HUES48 (cell line): Measurements from ENCODE around the gene NSUN4.

ENCODE experiments used
- H3K27ac ChIP-seq: one replicate; pipeline ENCODE4 v1.7.0; 2013; ENCODE audit warnings: low read depth, low read length, inconsistent platforms
- H3K27me3 ChIP-seq: 2 replicates; pipeline ENCODE4 v1.6.1; 2013; ENCODE audit warnings: mild to moderate bottlenecking, low read length; ENCODE audit not compliant: control insufficient read depth, insufficient read depth
- H3K36me3 ChIP-seq: 2 replicates; pipeline ENCODE4 v1.6.1; 2013; ENCODE audit warnings: low read length; ENCODE audit not compliant: control insufficient read depth, insufficient read depth
- H3K4me1 ChIP-seq: 2 replicates; pipeline ENCODE4 v1.6.1; 2013; ENCODE audit warnings: mild to moderate bottlenecking, low read length; ENCODE audit not compliant: control insufficient read depth, insufficient read depth
- H3K4me3 ChIP-seq: 2 replicates; pipeline ENCODE4 v1.5.1; 2013; ENCODE audit warnings: mild to moderate bottlenecking, low read depth, low read length
- H3K9ac ChIP-seq: 2 replicates; pipeline ENCODE4 v1.6.1; 2013; ENCODE audit warnings: mild to moderate bottlenecking, low read depth, low read length, moderate library complexity
- H3K9me3 ChIP-seq: 2 replicates; pipeline ENCODE4 v1.6.1; 2013; ENCODE audit warnings: low read length; ENCODE audit not compliant: control insufficient read depth, insufficient read depth

The NSUN4 gene

GRCh38 chr1:46340404-46341221, at the start of gene NSUN4:
TSS of gene NSUN4 (plus strand) at chr1:46340807. CDS start at chr1:46340827, 20 bp downstream.
- Histone ChIP-seq H3K36me3 (peaks cover 23% of the 10 kb centered on the region), H3K4me3 (peak within 1 kb of the TSS; percentile 89), H3K9ac (peak within 1 kb of the TSS; percentile 80), H3K9me3 (no peaks in the 10 kb centered on the region), H3K27me3 (no peaks in the 10 kb centered on the region), H3K27ac (peak within 1 kb of the TSS; percentile 81), H3K4me1 (peaks cover 5% of the 10 kb centered on the region; the same call in 1 of the 2 replicates)

GRCh38 chr1:46295306-46295705, 45.3 kb upstream of the NSUN4 start:
- peaks cover 14% of the 10 kb centered on the region for H3K4me1 ChIP-seq
- no peak overlapping the region for H3K9ac ChIP-seq
- no peaks in the 10 kb centered on the region for H3K9me3 ChIP-seq
- no peaks in the 10 kb centered on the region for H3K27me3 ChIP-seq
- H3K27ac ChIP-seq, result no peak overlapping the region
- peaks cover 42% of the 10 kb centered on the region for H3K36me3 ChIP-seq
- H3K4me3 ChIP-seq, result no peak overlapping the region

- Histone ChIP-seq H3K36me3 (peaks cover 37% of the 10 kb centered on the region), H3K27ac (peak overlapping the region; percentile 29), H3K9ac (no peak overlapping the region), H3K9me3 (no peaks in the 10 kb centered on the region), H3K27me3 (no peaks in the 10 kb centered on the region), H3K4me1 (peaks cover 22% of the 10 kb centered on the region), H3K4me3 (no peak overlapping the region)
Observed at GRCh38 chr1:46298387-46298786, 42.2 kb upstream of the NSUN4 start.

GRCh38 chr1:46300673-46301405, 39.8 kb upstream of the NSUN4 start:
- H3K27ac ChIP-seq, result peak overlapping the region; percentile 93
- peak overlapping the region; percentile 92 for H3K4me3 ChIP-seq
- no peaks in the 10 kb centered on the region for H3K27me3 ChIP-seq
- H3K36me3 ChIP-seq, result peaks cover 22% of the 10 kb centered on the region
- H3K9ac ChIP-seq, result peak overlapping the region; percentile 96; the same call in 1 of the 2 replicates
- peaks cover 24% of the 10 kb centered on the region for H3K4me1 ChIP-seq
- no peaks in the 10 kb centered on the region for H3K9me3 ChIP-seq

GRCh38 chr1:46301406-46301807, 39.2 kb upstream of the NSUN4 start:
- peak overlapping the region; percentile 93 for H3K27ac ChIP-seq
- H3K9me3 ChIP-seq, result no peaks in the 10 kb centered on the region
- H3K4me3 ChIP-seq, result peak overlapping the region; percentile 92
- peak overlapping the region; percentile 96 for H3K9ac ChIP-seq
- peaks cover 21% of the 10 kb centered on the region for H3K36me3 ChIP-seq
- peaks cover 27% of the 10 kb centered on the region for H3K4me1 ChIP-seq
- no peaks in the 10 kb centered on the region for H3K27me3 ChIP-seq

- Histone ChIP-seq H3K4me1 (peaks cover 27% of the 10 kb centered on the region), H3K36me3 (peaks cover 20% of the 10 kb centered on the region), H3K9ac (peak overlapping the region; percentile 96), H3K27ac (peak overlapping the region; percentile 93), H3K4me3 (peak overlapping the region; percentile 92), H3K9me3 (no peaks in the 10 kb centered on the region), H3K27me3 (no peaks in the 10 kb centered on the region)
Observed at GRCh38 chr1:46301808-46302640, 38.6 kb upstream of the NSUN4 start.

- Histone ChIP-seq H3K9me3 (no peaks in the 10 kb centered on the region), H3K27me3 (no peaks in the 10 kb centered on the region), H3K27ac (peak overlapping the region; percentile 93), H3K36me3 (peaks cover 20% of the 10 kb centered on the region), H3K9ac (peak overlapping the region; percentile 96), H3K4me1 (peaks cover 32% of the 10 kb centered on the region), H3K4me3 (peak overlapping the region; percentile 92)
Observed at GRCh38 chr1:46302641-46303037, 38.0 kb upstream of the NSUN4 start.

- Histone ChIP-seq H3K9me3 (no peaks in the 10 kb centered on the region), H3K27ac (peak within 1 kb of the TSS; percentile 93), H3K9ac (peak within 1 kb of the TSS; percentile 96), H3K4me3 (peak within 1 kb of the TSS; percentile 92), H3K27me3 (no peaks in the 10 kb centered on the region), H3K4me1 (peaks cover 33% of the 10 kb centered on the region), H3K36me3 (peaks cover 22% of the 10 kb centered on the region)
Observed at GRCh38 chr1:46303038-46303871, 37.4 kb upstream of the NSUN4 start, which contains the start of the genes LRRC41 and UQCRH. TSS of gene LRRC41 (minus strand) at chr1:46303616. CDS start at chr1:46303322, 294 bp downstream. TSS of gene UQCRH (plus strand) at chr1:46303698. CDS start at chr1:46303767, 69 bp downstream.

GRCh38 chr1:46303872-46304326, 36.7 kb upstream of the NSUN4 start:
- no peaks in the 10 kb centered on the region for H3K27me3 ChIP-seq
- H3K9me3 ChIP-seq, result no peaks in the 10 kb centered on the region
- peak overlapping the region; percentile 96 for H3K9ac ChIP-seq
- H3K27ac ChIP-seq, result peak overlapping the region; percentile 93
- H3K36me3 ChIP-seq, result peaks cover 29% of the 10 kb centered on the region
- peaks cover 33% of the 10 kb centered on the region for H3K4me1 ChIP-seq
- H3K4me3 ChIP-seq, result peak overlapping the region; percentile 92

- Histone ChIP-seq H3K27me3 (no peaks in the 10 kb centered on the region), H3K4me3 (peak overlapping the region; percentile 30; the same call in 1 of the 2 replicates), H3K9ac (no peak overlapping the region), H3K9me3 (no peaks in the 10 kb centered on the region), H3K36me3 (peaks cover 49% of the 10 kb centered on the region), H3K27ac (no peak overlapping the region), H3K4me1 (peaks cover 34% of the 10 kb centered on the region)
Observed at GRCh38 chr1:46306159-46306530, 34.5 kb upstream of the NSUN4 start.
